Omental fat pad (tissue), 4 donors: ENCODE results near the gene OR4D2. TPM values are rescaled to one million over a fixed set of nuclear protein-coding genes. Genes with fewer than 3 reads are reported as not detected.

Experiments
- ATAC-seq: fragments of 150-250 bp; one replicate; pipeline ENCODE4 v1.9.1; 2016; ENCODE audit warnings: mild to moderate bottlenecking, moderate library complexity; ENCODE audit not compliant: low FRiP score
- DNase-seq: peaks from one replicate; pipeline ENCODE4 v3.0.0-alpha.2; 2019; ENCODE audit warnings: low spot score
- total RNA-seq, 4 donors: library from RNA; depleted of rRNA; stranded (reverse); fragments of >200 nt; gene quantifications; one replicate each; pipeline ENCODE4 v1.1.0, GENCODE V29; 2016
- TF ChIP-seq, protein P1 (sequence below), 3 donors: fragments of 450-650 bp; IDR thresholded peaks; one replicate each; pipeline ENCODE4 v1.5.1; 2016 to 2017; ENCODE audit warnings: antibody characterized with exemption in 3 of 3, mild to moderate bottlenecking in 3 of 3, moderate library complexity in 2 of 3

OR4D2 gene
- total RNA-seq, 4 donors from 2014 or later: not detected

DNA sequence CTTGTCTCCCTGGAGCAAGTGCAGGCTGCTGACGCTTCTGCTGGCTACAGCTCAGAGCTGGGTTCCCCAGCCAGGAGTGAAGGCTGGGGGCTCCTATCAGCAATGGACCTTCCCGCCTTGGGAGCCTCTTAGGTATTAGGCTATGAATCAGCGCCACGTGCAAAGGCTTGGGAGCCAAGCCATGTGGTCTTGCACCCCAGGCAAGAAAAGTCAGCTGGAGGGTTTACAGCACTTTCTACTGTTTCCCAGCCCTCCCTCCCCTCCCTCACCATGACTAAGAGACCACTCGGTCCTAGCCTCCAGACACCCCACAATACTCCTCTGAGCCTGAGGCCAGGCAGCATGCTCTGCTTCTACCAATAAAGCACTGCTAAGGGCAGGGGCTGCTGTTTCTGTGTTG is 38.0 kb downstream of the OR4D2 start:
- TF ChIP-seq, protein P1, sequence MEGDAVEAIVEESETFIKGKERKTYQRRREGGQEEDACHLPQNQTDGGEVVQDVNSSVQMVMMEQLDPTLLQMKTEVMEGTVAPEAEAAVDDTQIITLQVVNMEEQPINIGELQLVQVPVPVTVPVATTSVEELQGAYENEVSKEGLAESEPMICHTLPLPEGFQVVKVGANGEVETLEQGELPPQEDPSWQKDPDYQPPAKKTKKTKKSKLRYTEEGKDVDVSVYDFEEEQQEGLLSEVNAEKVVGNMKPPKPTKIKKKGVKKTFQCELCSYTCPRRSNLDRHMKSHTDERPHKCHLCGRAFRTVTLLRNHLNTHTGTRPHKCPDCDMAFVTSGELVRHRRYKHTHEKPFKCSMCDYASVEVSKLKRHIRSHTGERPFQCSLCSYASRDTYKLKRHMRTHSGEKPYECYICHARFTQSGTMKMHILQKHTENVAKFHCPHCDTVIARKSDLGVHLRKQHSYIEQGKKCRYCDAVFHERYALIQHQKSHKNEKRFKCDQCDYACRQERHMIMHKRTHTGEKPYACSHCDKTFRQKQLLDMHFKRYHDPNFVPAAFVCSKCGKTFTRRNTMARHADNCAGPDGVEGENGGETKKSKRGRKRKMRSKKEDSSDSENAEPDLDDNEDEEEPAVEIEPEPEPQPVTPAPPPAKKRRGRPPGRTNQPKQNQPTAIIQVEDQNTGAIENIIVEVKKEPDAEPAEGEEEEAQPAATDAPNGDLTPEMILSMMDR (IDR thresholded peaks at IDR 0.05): no peak
- no peak for DNase-seq
- no peak for ATAC-seq

DNA sequence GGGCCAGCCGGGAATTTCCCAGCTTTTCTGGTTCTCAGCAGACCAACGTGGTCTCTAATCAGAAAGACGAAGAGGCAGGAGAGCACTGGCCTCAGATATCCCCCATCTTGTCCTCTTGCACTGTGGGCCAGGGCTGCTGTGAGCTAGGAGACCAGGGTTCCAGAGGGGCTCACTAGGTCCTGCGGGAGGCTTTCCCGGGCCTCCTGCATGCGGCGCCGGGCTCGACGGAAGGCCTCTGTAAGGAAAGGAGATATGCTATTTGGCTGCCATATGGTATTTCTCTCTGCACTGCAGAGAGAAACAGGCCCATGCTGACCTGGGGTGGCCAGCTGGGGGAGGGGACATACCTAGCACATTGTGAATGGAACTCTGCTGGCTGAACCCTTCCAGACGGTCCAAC is 39.2 kb downstream of the OR4D2 start:
- DNase-seq: no peak
- ATAC-seq: no peak
- TF ChIP-seq, protein P1 (IDR thresholded peaks at IDR 0.05): no peak

DNA sequence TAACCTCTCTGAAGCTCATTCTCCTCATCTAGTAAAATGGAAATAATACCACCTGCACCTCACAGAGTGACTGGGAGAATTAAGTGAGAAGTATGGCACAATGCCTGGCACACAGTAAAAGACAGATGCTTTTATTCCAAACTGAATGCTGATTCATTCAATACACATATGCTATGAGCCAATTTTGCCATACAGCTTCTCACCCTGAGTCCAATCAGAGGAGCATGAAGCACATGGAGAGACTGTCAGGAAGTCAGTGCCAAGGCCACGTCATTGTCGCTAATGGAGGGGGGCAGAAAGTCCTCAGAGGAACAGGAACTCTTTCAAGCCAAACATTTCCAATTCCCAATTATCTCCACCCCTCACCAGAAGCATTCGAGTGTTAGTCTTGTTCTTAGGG is 40.7 kb downstream of the OR4D2 start:
- TF ChIP-seq, protein P1 (IDR thresholded peaks at IDR 0.05): no peak
- DNase-seq (no peak), ATAC-seq (no peak)

DNA sequence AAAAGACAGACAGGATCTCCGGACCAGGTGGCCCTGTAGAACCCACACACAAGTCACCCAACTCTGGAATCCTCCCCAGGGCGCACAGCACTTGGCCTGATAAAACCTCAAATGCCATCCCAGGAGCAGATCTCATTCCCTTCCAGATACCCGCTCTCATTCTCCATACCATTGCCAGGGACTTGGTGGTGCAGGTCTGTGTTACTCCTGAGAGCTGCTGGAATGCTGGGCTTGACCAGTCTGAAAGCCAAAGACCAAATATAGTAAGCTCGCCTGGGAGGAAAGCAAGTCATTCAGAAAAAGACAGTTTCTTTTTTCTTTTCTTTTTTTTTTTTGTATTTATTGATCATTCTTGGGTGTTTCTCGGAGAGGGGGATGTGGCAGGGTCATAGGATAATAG is 41.6 kb downstream of the OR4D2 start:
- ATAC-seq (no peak), DNase-seq (no peak)
- TF ChIP-seq, protein P1 (IDR thresholded peaks at IDR 0.05): no peak

DNA sequence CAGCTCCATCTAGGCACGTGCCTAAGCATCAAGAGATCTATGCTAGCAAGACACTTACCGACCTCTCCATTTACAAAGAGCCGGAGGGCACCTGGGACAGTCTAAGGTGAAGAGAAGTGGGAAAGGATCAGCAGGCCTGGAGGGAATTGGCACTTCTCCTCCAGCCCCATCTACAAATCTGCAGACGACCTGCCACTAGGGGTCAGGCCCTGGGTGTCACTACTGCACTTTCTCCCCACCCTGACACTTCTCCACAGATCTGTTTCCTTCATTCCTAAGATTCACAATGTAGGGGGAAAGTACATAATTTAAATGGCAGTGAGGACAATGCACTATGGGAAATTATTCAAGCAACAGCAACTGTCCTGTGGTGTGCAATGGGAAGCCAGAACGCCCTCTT is 44.1 kb downstream of the OR4D2 start:
- DNase-seq (no peak), ATAC-seq (no peak)
- TF ChIP-seq, protein P1 (IDR thresholded peaks at IDR 0.05): no peak

DNA sequence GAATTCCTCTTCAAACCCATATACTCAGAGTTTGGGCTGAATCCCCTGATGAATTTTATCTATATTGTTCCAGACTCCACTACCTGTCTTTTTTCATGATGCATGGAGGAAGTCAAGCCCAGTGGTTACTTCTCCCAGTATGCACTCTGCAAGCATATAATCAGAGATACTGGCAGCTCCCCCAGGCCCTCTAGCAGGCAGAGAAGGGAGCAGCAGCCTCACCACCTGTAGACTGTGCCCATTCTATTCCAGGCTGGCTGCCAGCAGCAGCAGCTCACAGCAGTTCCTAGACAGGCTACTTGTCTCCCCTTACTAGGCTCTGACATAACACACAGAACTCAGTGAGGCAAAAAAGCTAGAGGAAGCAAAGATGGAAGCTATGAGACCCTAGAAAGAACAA is 48.9 kb downstream of the OR4D2 start:
- DNase-seq: no peak
- ATAC-seq: no peak
- TF ChIP-seq, protein P1 (IDR thresholded peaks at IDR 0.05): no peak

DNA sequence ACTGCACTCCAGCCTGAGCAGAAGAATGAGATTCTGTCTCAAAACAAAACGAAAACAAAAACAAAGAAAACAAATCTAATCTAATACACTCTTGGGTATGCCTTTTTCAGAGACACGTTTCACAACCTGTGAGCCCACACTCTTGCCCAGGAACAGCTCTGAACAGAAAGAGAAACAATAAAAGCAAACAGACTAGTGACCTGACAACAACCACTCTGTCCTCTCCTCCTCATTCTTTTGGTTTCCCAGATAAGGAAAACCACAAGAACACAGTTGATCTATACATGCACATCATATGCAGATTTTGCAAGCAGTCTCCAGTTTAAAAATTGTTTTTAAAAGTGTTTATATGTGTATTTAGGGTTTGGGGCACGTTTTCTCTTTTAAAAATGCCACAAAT is 51.0 kb downstream of the OR4D2 start:
- TF ChIP-seq, protein P1 (IDR thresholded peaks at IDR 0.05): no peak
- no peak for ATAC-seq
- DNase-seq: no peak
